GM19193 (cell line): Measurements from ENCODE around the gene ADAM10.

Experiments
- POLR2A ChIP-seq: IDR thresholded peaks from 4 replicates; pipeline ENCODE4 v1.6.1; 2011; ENCODE audit not compliant: insufficient read depth, insufficient read length; ENCODE audit errors: extremely low read depth

The ADAM10 gene

DNA sequence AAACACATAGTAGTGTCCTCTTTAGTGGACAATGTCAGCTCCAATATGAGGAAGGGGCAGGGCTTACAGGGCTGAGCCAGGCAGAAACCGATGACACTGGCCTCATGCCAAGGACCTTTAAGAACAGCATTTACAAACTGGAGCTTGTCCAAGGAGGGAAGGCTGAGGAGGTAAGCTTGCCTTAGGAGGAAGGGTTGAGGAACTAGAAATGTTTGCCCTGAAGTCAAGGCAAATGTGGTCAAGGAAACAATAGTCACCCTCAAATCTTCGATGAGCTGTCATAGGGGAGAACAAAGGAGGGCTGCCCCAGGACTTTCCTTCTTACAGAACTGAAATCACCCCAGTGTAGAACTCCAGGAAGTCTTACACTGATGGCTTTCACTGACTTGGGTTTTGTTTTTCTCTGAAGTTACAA, 181.3 kb downstream of the ADAM10 start:
- TF ChIP-seq POLR2A, result no peak

DNA sequence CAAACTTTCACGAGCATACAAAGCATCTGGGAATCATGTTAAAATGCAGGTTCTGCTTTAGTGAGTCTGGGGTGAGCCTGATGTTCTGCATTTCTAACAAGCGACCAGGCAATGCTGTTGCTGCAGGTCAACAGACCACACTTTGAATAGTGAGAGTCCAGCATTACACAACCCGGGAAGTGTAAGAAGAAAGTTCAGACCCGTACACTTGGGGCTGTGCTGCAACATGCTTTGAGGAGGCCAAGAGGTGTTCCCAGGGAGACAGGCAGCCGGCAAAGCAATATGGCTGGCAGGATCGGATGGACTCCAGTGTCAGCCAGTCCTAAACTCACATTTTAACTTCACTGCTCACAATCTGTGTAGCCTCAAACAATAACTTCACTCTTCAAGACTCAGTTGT, 183.5 kb downstream of the ADAM10 start:
- TF ChIP-seq POLR2A, result no peak

DNA sequence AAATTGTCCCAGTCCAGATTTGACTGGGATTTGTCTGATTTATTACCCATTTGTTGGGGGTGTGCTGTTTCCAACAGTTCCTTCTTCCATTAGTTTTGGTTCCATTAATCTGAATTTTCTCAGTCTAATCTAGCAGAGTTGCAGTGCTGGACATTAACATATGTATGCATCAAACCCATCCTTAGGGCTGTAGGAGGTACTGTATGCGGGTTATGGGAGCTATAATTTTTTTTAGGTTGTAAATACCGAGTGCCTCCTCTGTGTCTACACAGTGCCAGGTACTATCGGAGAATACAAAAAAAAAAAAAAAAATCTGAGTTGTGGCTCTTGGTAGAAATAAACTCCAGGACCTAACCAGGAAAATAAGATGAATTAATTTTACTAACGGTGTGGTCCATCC, 183.9 kb downstream of the ADAM10 start:
- no peak for TF ChIP-seq POLR2A

DNA sequence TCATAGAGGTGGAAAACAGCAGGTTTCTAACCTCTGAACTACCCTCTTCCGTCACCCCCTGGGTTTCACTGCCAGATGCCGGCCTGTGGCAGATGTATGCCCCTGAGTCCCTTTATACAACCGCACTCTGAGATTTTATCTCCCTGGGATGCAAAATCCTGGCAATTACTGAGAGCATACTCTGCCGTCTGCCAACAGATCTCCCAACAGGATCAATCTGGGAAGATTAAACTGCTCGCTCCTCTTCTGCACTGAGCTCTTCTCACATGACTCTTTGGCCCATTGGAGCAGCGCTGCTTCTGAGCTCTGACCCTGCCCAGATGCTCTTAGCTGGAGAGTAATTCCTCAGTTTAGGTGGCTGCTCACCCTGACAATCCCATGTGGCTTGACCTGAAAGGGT, 184.5 kb downstream of the ADAM10 start:
- TF ChIP-seq POLR2A, result no peak

DNA sequence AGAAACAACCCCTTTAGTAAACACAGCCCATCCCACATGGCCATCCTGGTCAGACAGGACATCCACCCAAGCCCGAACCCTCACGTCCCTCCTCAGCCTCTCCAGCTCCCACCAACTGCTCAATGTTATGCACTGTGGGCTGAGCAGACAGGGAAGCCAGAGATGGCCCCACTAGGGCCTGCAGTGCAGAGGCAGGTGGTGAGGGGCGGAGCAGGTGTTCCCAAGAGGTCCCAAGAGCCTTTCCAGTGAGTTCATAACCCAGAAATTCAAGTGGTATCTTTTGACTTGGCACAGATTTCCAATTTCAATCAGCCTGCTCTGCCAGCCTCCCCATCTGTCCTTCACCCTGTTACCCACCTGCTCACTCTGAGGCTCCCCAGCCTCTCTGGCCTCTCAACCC, 187.4 kb downstream of the ADAM10 start:
- TF ChIP-seq POLR2A, result no peak

DNA sequence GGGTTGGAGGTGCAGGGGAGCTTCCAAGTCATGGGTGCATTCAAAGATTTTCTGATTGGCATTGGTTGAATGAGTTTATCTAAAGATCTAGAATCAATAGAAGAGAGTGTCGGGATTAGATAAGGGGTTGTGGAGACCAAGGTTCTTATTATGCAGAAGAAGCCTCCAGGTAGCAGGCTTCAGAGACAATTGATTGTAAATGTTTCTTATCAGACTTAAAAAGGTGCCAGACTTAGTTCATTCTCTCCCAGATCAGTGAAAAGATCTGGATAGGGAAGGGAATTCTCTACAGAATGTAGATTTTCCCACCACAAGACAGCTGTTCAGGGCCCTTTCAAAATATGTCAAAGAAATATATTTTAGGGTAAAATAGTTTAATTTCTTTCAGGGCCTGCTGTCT, 188.2 kb downstream of the ADAM10 start:
- no peak for TF ChIP-seq POLR2A

DNA sequence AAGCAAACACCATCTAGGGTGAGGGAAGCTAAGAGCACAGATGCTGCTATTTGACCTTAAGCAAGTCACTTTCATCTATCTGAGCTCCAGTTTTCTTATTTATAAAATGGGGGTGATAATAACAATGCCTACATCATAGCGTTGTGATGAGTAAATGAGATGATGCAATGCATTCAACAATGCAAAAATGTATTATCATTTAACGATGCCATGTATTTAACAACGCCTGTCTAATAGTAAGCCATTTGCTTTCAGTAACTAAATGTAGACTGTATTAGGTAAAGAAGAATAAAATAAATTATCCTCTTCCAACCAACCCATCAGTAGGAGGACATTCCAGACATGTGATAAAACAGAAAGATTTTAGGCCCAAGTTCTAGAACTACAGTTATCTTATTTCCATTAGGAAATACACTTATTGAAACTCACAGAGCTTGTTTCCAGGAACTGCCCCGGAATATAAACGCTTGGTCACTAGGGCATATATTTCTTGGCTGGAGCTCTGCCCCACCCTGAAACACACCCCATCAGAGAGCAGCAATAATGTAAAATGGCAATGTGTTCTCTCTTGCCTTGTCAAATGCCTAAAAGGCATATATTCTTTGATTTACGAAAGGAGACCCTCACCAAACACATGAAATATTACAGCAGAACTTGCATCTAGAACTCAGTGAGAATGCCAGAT, 189.5 kb downstream of the ADAM10 start:
- no peak for TF ChIP-seq POLR2A

DNA sequence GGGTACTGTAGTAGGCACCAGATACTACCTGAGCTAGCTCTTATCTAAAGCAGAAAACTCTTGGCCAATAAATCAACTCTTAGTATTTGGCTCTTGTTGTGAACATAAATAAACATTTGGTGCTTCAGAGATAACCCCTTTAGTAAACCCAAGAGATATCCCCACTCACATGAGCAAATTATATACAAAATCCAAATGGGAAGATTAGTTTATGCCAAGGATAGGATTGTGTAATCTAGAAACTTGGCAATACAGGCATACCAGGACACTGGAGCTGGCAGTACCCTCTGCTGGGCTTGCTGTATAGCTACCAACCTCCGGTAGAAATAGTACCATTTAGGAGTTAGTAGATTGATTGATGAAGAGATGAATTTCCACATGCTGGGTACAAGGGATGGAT, 190.7 kb downstream of the ADAM10 start:
- TF ChIP-seq POLR2A, result no peak

DNA sequence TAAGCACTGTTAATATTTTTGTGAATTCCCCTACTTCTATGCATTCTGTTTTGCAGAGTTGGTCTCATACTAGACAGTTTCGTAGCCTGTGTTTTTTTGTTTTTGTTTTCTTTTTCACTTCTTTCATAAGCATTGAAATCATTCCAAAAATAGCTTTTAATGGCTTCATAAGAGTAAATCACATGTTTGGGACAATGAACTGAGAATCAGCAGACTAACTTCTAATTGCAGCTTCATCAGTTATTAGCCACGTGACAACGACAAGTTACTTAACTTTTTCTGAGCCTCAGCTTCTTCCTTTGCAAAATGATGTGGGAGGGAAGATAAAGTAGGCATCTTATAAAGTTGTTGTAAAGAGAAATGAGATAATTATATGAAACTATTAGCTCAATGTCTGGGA, 193.0 kb downstream of the ADAM10 start:
- no peak for TF ChIP-seq POLR2A

DNA sequence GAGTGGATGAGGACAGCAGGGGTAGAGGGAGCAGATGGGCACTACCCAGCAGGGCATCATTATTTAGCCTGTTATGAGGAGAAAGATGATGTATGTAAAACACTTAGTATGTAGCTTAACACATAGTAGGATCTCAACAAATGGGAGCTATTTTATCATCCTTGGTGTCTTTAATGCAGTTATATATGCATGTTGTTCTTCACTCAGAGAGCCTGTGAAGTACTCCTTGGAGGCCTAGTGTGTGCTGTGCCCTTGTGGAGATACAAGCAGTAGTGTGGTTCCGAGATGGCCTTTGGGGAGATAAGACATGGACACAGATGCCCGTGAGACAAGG, 193.5 kb downstream of the ADAM10 start:
- no peak for TF ChIP-seq POLR2A

DNA sequence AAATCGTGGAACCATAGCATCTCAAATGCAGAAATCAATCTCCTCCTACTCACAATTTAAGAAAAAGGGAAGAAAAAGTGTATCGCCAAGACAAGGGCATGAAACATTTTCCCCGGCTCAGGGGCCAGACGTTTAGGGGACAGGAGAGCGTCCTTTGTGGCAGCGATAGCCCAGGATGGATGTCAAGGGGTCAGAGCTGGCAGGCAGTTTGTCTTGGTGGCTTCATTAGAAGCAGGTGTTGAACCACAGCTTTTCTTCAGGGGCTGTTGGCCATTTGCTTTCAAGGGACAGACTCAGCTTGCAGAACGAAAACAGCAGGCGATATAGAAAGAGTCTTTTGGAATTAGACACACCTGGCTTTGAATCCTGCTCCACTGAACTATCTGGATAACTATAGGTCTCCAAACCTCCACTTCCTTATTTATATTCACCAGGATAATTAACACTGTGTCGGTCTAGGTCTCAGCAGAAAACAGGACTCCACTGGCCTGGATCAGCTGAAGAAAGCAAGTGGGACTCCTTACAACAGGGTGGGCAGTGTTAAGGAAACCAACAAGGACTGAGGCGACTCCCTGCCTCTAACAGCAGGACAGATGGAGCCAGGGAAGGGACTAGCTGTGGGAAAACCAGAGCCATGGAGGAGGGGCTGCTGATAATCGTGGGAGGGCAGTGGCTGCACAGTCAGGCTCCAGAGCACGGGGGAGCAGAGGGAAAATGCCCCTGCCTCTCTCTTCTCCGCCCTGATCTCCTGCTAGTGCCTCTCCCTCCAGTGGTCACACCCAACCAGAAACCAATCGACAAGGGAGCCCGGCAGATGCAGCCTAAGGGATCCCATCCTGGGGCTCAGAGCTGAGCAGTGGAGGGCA, 194.1 kb downstream of the ADAM10 start:
- TF ChIP-seq POLR2A, result no peak

DNA sequence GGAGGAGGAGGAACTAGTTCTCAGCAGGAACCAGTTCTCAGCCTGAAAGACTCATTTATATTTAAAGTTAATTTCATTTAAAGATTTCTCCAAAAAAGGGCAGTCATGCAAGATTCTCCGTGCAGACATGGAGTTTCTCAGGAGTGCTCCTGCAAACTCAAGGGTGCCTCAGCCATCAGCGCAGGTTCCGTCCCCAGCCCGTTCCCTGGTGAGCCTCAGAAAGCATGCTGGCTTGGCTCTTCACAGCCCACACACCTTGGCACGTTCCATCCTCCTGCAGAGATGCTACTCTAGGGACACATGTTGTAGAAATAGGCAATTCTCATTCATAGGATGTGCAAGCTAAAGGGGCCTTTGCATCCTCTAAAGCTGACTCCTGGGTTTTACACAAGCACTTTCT, 194.7 kb downstream of the ADAM10 start:
- no peak for TF ChIP-seq POLR2A

DNA sequence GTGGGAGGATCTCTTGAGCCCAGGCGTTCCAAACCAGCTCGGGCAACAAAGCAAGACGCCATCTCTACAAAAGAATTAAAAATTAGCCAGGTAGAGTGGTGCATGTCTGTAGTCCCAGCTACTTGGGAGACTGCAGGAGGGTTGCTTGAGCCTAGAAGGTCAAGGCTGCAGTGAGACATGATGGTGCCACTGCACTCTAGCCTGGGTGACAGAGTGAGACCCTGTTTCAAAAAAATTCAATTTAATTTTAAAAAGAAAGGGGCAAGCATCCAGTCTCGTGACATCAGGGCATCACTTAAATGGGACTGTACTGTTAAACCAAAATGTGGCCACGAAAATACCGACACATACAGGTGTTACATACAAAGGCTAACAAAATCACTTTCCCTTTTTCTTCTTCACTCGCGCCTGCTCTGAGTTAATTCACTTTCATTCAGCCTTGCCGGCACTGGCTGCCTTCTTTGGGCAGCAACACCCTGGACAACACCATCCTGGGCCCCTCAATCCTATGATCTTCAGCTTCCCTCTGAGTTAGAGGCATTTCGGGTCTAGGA, 196.1 kb downstream of the ADAM10 start:
- no peak for TF ChIP-seq POLR2A

DNA sequence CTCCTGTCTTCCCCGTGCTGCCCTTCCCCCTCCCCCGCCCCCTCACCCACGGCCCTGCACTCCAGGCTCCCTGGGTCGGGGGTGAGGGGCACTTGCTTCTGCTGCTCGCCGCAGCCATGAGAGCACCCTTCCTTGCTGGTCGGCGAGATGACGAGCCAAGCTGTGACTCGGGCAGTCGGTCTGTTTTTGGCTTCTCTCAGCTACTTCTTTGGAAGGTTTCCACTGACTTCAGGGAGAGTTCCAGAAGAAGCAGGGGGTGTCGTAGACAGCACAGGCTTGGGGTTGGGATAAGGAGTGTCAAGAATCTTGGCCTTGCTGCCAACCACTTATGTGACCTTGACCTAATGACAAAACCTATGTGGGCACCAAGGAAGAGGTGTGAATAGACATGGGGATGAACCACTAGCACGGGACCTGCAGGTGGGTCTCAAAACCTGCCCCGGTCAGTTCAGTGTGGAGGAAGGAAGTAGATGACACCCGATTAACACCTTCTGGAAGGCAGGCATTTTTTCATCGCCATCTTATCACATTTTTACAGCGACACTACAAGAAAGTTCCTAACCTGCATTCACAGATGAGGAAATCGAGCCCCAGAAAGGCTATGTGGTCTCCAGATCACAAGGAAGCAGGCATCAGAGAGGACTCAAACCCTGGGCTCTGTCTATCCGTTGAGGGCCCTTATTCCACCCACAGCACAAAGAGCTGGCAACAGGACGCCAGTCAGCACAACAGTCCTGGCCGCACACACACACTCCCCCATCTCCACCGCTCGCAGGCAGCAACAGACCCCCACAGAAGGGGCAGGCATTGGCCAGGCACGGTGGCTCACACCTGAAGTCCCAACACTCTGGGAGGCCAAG, 196.8 kb downstream of the ADAM10 start:
- TF ChIP-seq POLR2A, result no peak
